Stimulated activated CD8-positive, alpha-beta memory T cell treated with anti-CD3 and anti-CD28 coated beads, Interleukin-15, amount 100 ng/mL, for 4 hours (primary cell): ENCODE measurements around the gene SNAI1.
"Not testable (repeated sequence)": the region's sequence is repeated elsewhere in the genome, so short reads cannot be mapped to it uniquely, and the experiment has no call there.

Experiments used
- DNase-seq, 2 donors: peaks; one replicate each; pipeline ENCODE4 v3.0.0-alpha.2; 2020; ENCODE audit warnings: low read depth in 2 of 2

Gene SNAI1

GRCh38 chr20:49987015-49987867, 4.5 kb downstream of the SNAI1 start:
- no peak for DNase-seq

- DNase-seq = no peak
Measured at GRCh38 chr20:49987868-49988690, 5.3 kb downstream of the SNAI1 start.

GRCh38 chr20:49989234-49990065, 6.7 kb downstream of the SNAI1 start:
- no peak for DNase-seq

GRCh38 chr20:49990271-49990720, 7.5 kb downstream of the SNAI1 start:
- no peak for DNase-seq

- DNase-seq = no peak
Measured at GRCh38 chr20:49993301-49993751, 10.5 kb downstream of the SNAI1 start.

GRCh38 chr20:49995586-49995985, 12.8 kb downstream of the SNAI1 start:
- no peak for DNase-seq

GRCh38 chr20:49998478-49999188, 15.9 kb downstream of the SNAI1 start:
- DNase-seq = not testable (repeated sequence)

- no peak for DNase-seq
Measured at GRCh38 chr20:49999329-49999728, 16.5 kb downstream of the SNAI1 start.

- DNase-seq = not testable (repeated sequence)
Measured at GRCh38 chr20:50000548-50001222, 17.9 kb downstream of the SNAI1 start.

GRCh38 chr20:50001784-50002311, 19.1 kb downstream of the SNAI1 start:
- DNase-seq = no peak

- no peak for DNase-seq
Measured at GRCh38 chr20:50003253-50003656, 20.5 kb downstream of the SNAI1 start.

- DNase-seq = no peak
Measured at GRCh38 chr20:50004229-50004628, 21.4 kb downstream of the SNAI1 start.

GRCh38 chr20:50005471-50005981, 22.7 kb downstream of the SNAI1 start:
- DNase-seq = no peak

GRCh38 chr20:50007369-50007768, 24.6 kb downstream of the SNAI1 start:
- DNase-seq = no peak

GRCh38 chr20:50008007-50008406, 25.2 kb downstream of the SNAI1 start:
- no peak for DNase-seq

- no peak for DNase-seq
Measured at GRCh38 chr20:50009521-50010454, 27.0 kb downstream of the SNAI1 start.

- not testable (repeated sequence) for DNase-seq
Measured at GRCh38 chr20:50011597-50011996, 28.8 kb downstream of the SNAI1 start.

- DNase-seq = no peak
Measured at GRCh38 chr20:50012282-50013263, 29.8 kb downstream of the SNAI1 start.
